Measurements from ENCODE around the gene CHD2. TPM values are rescaled to one million over a fixed set of nuclear protein-coding genes. Genes with fewer than 3 reads are reported as not detected.

Gene CHD2
- total and polyA plus RNA-seq, 4 donors, result 13.9 to 90.2 (median 49.4) TPM

DNA sequence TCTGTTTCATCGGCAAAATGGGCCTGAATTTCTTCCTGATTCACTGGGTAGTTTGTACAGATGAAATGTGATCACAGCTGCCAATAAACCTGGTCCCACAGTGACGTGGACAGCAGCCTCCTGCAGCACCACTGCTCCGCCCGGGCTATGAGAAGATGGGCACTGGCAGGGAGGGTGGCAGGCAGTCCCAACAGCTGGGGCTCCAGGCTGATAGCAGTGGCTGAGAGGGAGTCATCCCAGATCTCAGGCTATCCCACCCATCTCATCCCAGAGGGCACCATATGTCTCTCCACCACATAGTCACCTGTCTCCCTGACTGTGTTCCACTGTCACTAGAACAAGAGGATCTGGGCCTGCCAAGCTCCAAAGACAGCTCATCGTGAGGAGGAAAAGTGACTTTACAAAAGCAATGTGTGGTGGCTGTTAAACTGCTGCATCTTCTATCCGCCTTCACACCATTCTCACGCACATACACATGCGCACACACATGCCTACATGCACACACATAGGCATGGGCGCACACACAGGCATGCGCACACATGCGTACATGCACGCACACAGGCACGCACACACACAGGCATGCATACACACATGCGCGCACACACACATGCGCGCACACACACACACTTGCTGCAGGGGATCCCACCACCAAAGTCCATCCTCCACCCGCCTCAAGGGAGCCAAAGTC, 142.7 kb downstream of the CHD2 start:
- no peak overlapping the region for H3K27ac ChIP-seq (ENCODE audit: low read depth in 1 of 2, low read length in 2 of 2)
- DNase-seq (ENCODE audit: low spot score), result no peak
- H3K4me3 ChIP-seq (ENCODE audit: low read depth in 1 of 3, low read length in 3 of 3), result no peak overlapping the region
- WGBS, result 83% methylated on average over 18 of the region's 18 CpGs
- H3K9ac ChIP-seq (ENCODE audit: low read depth in 1 of 2, low read length in 2 of 2), result no peak overlapping the region
- H3K27me3 ChIP-seq (ENCODE audit: control insufficient read depth in 4 of 4, insufficient read depth in 4 of 4, low read length in 3 of 4), result no peaks in the 10 kb centered on the region
- no peaks in the 10 kb centered on the region for H3K36me3 ChIP-seq (ENCODE audit: control insufficient read depth in 4 of 4, insufficient read depth in 3 of 4, low read depth in 1 of 4, low read length in 3 of 4)
- TF ChIP-seq RAD21 (IDR thresholded peaks at IDR 0.05) (no peak), FOXA2 (IDR thresholded peaks at IDR 0.05) (no peak), ZBTB33 (IDR thresholded peaks at IDR 0.05) (no peak), FOXA1 (IDR thresholded peaks at IDR 0.05) (no peak), REST (IDR thresholded peaks at IDR 0.05) (no peak), JUND (IDR thresholded peaks at IDR 0.05) (no peak), EGR1 (IDR thresholded peaks at IDR 0.05; ENCODE audit: low read depth in 2 of 2) (no peak), YY1 (IDR thresholded peaks at IDR 0.05) (no peak), RXRA (IDR thresholded peaks at IDR 0.05) (no peak), GABPA (IDR thresholded peaks at IDR 0.05 in 1 of 2, conservative IDR thresholded peaks at IDR 0.05 in 1 of 2) (no peak), TAF1 (conservative IDR thresholded peaks at IDR 0.05) (no peak), NR2F2 (IDR thresholded peaks at IDR 0.05) (no peak), HNF4G (IDR thresholded peaks at IDR 0.05) (no peak)
- TF ChIP-seq, protein P1, sequence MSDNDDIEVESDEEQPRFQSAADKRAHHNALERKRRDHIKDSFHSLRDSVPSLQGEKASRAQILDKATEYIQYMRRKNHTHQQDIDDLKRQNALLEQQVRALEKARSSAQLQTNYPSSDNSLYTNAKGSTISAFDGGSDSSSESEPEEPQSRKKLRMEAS (IDR thresholded peaks at IDR 0.05), result no peak
- TF ChIP-seq, protein P2, sequence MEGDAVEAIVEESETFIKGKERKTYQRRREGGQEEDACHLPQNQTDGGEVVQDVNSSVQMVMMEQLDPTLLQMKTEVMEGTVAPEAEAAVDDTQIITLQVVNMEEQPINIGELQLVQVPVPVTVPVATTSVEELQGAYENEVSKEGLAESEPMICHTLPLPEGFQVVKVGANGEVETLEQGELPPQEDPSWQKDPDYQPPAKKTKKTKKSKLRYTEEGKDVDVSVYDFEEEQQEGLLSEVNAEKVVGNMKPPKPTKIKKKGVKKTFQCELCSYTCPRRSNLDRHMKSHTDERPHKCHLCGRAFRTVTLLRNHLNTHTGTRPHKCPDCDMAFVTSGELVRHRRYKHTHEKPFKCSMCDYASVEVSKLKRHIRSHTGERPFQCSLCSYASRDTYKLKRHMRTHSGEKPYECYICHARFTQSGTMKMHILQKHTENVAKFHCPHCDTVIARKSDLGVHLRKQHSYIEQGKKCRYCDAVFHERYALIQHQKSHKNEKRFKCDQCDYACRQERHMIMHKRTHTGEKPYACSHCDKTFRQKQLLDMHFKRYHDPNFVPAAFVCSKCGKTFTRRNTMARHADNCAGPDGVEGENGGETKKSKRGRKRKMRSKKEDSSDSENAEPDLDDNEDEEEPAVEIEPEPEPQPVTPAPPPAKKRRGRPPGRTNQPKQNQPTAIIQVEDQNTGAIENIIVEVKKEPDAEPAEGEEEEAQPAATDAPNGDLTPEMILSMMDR (IDR thresholded peaks at IDR 0.05; ENCODE audit: low read depth, low read length, missing input control), result no peak
- TF ChIP-seq, protein P3, sequence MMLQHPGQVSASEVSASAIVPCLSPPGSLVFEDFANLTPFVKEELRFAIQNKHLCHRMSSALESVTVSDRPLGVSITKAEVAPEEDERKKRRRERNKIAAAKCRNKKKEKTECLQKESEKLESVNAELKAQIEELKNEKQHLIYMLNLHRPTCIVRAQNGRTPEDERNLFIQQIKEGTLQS (IDR thresholded peaks at IDR 0.05), result no peak
- H3K4me1 ChIP-seq (ENCODE audit: control insufficient read depth in 4 of 4, insufficient read depth in 4 of 4, low read length in 3 of 4), result no peaks in the 10 kb centered on the region
- peaks cover 0 to 4% (median 2%) of the 10 kb centered on the region in 4 donors for H3K9me3 ChIP-seq (ENCODE audit: control insufficient read depth in 4 of 4, low read length in 3 of 4)
